NCI-H2196 (cell line): ENCODE measurements around the gene CH25H.
"Not testable (repeated sequence)": the region's sequence is repeated elsewhere in the genome, so short reads cannot be mapped to it uniquely, and the experiment has no call there.

Experiments used
- DNase-seq: peaks from one replicate; lab custom pipeline; 2025; ENCODE audit not compliant: unreplicated experiment; lab: John Stamatoyannopoulos, UW

Gene CH25H

DNA sequence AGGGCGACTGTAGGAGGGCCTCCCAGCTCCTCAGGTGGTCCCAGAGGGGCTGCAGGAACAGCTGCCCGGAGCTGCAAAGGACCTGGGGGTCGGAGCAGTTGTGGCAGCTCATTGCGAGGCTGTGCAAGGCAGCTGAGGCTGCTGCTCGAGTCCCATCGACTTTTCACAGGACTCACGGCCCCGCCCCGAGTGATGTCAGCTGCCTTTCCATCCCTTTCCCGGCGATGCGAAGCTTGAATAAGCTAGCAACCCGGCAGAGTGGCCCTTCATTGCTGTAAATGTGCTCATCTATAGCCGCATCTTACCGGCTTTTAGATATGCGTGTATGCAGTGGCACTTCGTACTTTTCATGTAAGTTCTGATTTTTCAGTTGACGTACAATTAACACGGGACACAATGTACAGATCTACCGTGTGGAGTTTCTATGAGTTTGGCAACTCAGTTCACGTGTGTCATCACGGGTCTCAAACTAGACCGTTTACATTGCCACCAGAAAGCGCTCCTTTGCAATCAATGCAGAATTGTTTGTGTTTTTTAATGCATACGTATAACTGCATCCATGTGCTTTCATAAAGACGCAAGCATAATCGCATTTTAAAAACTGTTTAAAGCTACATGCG lies at the start of gene CH25H:
CH25H (minus strand) TSS at position 137 of the 620 bp plus-strand sequence; CDS start at position 112, 25 bp downstream.
- DNase-seq: peak; percentile 1

DNA sequence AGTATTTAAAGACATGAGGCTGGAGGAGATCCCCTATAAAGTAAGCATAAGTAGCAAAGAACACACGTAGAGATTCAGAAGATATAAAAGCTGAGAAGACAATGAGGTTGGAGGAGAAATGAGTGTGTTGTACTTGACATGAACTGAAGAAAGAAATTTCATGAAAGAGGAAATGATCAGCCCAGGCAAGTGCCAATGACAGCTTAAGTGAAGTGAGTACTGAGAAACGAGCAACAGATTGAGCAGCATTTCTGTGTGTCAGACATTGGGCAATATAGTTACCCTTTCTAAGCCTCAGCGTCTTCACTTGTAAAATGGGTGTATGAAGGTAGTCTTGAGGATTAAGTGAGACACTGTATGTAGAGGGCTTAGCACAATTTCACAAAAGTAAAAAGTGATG lies 49.2 kb upstream of the CH25H start:
- DNase-seq: no peak

DNA sequence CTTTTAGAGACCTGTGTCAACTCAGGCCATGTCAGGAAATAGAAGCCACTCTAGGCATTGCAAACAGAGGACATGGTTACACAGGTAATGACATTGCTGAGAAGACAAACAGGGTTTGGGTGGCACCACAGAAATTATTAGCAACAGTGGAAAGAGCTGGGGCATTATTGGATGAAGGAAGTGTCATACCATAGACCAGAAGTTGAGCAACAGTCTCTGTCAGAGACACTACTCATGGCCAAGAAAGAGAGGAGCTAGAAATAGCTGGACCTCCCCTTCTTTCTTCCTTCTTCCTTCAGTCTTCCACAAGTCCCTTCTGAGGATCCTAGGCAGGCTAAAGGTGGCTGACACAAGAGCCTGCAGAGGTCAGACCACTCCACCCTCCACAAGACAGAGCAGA lies 48.7 kb upstream of the CH25H start:
- no peak for DNase-seq

DNA sequence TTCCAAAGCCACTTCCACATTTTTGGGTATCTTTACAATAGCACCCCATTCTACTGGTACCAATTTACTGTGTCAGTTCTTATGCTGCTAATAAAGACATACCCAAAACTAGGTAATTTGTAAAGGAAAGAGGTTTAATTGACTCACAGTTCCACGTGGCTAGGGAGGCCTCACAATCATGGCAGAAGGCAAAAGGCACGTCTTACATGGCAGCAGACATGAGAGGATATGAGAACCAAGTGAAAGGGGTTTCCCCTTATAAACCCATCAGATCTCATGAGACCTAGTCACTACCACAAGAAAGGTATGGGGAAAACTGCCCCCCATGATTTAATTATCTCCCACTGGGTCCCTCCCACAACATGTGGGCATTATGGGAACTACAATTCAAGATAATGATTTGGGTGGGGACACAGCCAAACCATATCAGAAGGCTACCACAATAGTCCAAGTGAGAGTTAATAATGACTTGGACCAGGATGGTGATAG lies 48.0 kb upstream of the CH25H start:
- DNase-seq: not testable (repeated sequence)

DNA sequence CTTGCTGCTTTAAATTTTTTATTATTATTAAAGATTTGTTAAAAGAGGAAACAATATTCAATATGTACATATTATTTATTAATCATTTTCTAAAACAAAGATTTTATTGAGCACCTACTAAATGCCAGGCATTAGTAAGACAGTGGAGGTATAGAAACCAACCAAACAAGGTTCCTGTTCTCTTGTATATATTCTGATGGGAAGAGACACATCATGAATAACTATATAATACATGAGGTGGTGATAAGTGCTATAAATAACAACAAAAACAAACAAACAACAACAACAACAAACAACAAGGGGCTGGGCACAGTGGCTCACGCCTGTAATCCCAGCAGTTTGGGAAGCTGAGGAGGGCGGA lies 45.1 kb upstream of the CH25H start:
- DNase-seq: no peak

DNA sequence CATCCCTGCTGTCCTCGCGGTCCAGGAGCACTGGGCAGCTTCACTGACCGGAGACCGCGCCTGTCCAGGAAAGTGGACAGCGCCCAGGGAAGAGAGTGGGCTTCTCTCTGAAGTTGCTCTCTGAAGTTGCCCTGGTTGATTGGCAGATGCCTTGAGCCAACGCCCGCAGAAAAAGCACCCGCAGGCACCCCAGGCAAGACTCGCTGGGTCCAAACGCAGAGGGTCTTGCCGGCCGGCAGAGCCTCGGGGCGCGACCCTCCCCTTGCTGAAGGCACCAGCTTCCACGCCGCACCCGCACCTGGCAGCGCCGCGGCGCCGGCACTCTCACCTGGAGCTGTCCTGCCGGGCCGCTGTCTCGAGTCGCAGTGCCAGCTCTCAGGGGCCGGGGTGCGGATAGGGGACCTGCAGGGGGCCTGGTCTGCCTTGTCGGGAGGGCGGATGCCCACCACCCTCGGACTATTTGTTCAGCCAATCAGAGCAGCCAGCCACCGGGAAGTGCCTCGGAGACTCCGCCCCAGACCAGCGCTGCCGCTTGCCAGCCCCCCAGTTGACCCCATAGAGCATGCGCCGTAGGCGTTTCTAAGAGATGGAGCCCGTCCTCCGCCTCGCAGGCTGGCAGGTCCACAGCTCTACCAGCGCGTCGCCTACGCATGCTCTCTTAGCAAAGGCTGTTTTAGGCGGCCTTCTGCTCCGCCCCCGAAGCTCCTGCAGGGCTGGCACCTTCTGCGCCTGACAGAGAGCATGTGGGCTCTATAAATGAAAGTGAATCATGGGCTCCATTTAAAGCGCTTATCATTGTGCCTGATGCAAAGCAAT lies 44.5 kb upstream of the CH25H start, which contains the start of gene LIPA:
LIPA (minus strand) TSS at position 367 of the 816 bp plus-strand sequence. CDS start 4,127 bp downstream, outside the sequence.
- peak; percentile 84 for DNase-seq

GRCh38 chr10:89250865-89251408 lies 43.8 kb upstream of the CH25H start:
- DNase-seq: no peak

- DNase-seq: no peak
These were observed 41.9 kb upstream of the CH25H start for GRCh38 chr10:89248990-89249389.

GRCh38 chr10:89247623-89248022 lies 40.5 kb upstream of the CH25H start:
- not testable (repeated sequence) for DNase-seq

GRCh38 chr10:89245802-89246201 lies 38.7 kb upstream of the CH25H start:
- DNase-seq: no peak

DNA sequence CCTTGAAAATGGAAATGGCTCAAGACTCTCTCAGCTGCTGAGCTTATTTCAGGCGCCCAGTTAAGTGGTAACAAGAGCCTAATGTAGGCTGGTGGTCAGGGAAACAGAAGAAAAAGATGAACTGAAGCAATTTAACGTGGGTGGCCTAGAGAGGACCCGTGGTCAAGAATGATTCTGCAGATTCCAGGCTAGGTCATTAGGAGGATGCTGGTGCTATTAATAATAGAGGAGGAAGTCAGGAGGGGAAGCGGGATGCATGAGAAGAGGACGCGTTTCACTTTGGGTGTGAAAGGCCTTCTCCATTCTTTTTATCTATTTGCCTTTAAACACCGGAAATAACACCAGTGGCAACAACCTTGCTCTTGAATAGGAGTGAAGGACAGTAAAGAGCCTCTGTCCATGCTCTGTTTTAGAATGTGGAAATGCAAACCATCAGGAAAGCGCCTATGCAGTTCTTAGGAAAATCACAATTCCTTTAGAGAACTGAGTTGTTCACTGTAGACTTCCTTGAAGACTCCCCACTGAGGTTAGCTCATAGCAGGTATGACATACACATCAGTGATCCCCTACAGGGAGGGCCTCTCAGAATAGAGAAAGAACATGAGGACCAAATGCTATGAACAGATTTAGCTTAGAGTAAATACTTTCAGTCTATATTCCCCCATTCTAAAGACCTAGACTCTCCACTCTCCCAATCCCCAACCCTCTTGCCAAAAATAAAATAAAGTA lies 35.9 kb upstream of the CH25H start:
- no peak for DNase-seq

DNA sequence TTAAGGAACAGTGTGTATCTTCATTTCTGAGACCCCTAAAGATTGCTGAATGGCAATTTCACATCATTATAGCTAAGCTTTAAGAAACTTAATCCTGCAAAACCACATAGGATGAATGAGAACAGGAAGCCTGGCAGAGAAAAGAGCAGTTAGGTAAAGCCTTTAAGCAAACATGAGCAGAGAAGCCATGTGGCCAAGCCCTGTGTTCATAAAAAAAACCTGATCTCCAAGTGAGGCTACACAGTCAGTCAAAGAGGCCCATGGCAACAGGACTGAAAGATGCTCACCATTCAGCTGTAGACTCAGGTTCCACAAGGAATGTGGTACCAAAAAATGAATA lies 35.2 kb upstream of the CH25H start:
- DNase-seq: no peak

DNA sequence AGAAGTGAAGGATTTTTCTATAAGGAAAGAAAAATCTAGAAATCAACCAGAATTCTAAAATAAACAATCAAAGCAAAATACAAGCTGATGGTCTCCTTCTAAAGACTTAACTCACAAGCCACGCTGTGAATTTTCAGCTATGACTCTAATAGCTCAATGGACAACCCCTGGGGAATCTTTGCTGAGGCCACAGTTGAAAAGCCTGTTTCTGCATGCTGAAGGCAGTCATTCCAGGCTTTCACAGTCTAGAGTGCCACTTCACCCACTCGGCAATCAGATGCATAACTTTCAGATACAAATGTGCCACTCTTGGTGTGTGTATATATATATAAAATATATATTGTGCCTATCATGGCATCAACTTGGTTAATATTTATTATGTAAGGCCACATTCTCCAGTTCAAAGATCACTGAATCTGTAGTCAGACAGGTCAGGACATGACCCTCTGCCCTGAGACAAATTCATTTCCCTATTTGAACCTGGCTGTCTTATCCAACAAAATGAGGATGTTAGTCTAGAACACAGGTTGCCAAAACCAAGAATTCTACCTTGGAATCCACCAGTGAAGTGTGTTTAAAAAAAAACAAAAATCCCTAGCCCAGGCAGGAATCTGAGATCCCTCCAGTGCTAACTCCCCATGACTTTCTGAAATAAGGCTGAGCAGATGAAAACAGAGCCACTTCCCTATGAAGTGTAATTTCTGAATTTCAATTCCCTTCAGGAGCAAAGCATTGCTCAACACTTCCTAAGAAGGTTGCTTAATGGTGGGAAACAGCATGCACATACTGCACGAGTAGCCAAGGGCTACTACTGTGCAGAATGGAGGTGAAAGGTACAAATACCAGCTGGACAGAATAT lies 34.6 kb upstream of the CH25H start:
- DNase-seq: no peak

- no peak for DNase-seq
These were observed 33.9 kb upstream of the CH25H start for GRCh38 chr10:89241026-89241425.

GRCh38 chr10:89240519-89240918 lies 33.4 kb upstream of the CH25H start:
- no peak for DNase-seq

GRCh38 chr10:89238956-89239644 lies 32.0 kb upstream of the CH25H start:
- DNase-seq: no peak

DNA sequence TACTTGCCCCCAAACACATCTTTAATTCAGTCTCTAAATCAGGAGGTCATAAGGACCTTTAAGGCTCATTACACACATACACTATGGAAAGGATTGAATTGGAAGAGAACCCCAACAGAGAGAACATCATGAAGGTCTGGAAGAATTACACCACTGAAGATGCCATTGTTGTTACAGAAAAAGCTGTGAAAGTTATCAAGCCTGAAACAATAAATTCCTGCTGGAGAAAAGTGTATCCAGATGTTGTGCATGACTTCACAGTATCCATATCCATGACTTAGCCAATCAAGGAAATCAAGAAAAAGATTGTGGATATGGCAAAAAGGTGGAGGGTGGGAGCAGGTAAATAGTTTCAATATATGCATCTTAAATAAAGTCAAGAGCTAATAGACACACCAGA lies 30.7 kb upstream of the CH25H start:
- DNase-seq: no peak

DNA sequence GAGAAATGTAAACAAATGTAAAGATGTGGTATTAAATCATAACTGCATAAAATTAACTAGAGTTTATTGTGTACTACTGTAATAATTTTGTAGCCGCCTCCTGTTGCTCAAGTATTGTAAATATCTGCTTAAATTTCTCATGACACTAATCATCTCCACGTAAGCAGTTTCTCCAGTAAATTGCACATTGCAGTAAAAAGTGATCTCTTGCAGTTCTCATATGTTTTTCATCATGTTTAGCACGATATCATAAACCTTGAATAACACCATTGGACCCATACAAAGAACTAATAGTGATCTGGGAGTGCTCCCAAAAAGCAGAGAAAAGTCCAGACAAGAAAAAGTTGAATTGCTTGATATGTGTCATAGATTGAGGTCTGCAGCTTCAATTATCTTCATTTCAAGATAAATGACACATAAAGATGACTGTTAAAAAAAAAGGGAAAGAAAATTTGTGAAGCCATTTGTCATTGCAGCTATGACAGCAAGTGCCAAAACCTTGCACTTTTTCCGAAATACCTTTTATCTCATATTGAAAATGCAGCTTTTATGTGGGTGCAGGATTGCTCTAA lies 29.2 kb upstream of the CH25H start:
- DNase-seq: no peak

GRCh38 chr10:89235073-89235798 lies 28.1 kb upstream of the CH25H start:
- DNase-seq: no peak
